Stimulated activated CD8-positive, alpha-beta memory T cell treated with anti-CD3 and anti-CD28 coated beads, Interleukin-12 subunit alpha, Interleukin-12 subunit beta, amount 100 ng/mL, for 24 hours (primary cell): ENCODE results near the gene RNU1-3.
"Not testable (repeated sequence)": the region's sequence is repeated elsewhere in the genome, so short reads cannot be mapped to it uniquely, and the experiment has no call there.

Experiments
- DNase-seq: peaks from one replicate; pipeline ENCODE4 v3.0.0-alpha.2; 2020; ENCODE audit errors: extremely low read depth

RNU1-3 gene

DNA sequence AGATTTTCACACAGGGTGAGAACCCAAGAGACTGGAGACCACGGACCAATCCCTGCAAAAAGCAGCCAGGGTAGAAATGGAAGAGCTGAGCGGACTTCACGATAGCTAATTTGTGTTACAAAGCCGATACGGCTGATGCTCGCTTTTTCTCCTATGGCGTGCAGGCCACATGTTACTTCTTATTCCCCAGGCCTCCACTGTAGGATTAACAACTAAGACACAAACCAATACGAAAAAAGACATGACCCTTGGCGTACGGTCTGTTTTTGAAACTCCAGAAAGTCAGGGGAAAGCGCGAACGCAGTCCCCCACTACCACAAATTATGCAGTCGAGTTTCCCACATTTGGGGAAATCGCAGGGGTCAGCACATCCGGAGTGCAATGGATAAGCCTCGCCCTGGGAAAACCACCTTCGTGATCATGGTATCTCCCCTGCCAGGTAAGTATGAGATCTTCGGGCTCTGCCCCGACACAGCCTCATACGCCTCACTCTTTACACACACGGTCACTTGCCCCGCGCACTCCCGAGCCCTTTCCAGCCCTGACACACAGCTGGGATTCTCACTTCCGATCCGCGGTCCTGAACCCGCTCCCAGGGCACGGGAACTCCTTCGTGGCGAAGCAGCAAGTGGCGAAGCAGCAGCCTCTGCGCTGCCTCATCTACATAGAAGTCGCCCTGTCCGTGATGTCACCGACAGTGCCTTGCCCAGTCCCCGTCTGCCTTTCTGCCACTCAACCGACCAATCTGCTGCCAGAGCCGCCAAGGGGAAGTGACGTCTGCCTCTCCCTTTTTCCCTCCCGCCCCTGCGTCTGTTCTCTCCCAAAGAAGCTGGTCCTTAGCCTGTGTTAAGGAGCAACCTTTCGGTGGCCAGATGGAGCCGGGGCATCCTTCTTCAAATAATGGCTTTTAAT is at the start of gene RNU1-3:
Gene RNU1-3, minus strand, starts transcription at position 447 of the 912 bp plus-strand sequence.
- not testable (repeated sequence) for DNase-seq

GRCh38 chr1:16713480-16713879 is 46.7 kb upstream of the RNU1-3 start:
- not testable (repeated sequence) for DNase-seq

DNA sequence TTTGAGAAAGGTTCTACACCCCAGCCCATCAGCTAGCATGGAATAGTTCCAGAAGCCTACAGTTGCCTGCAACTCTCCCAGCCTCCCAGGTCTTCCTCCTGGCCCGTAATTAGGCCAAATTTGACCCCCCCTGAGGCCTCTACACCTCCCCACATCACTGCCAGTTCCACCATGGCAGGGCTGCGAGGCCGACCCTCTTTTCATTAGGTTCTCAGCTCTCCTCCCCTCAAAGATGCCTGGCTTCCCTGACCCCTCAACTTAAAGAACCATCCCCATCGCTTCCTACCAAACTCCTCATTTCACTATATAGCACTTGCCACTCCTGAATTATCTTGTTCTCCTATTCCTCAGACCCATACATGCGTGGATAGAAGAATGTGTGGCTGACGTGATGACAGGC is 46.2 kb upstream of the RNU1-3 start:
- not testable (repeated sequence) for DNase-seq

- DNase-seq, result not testable (repeated sequence)
Observed at GRCh38 chr1:16712582-16712981, 45.8 kb upstream of the RNU1-3 start.

DNA sequence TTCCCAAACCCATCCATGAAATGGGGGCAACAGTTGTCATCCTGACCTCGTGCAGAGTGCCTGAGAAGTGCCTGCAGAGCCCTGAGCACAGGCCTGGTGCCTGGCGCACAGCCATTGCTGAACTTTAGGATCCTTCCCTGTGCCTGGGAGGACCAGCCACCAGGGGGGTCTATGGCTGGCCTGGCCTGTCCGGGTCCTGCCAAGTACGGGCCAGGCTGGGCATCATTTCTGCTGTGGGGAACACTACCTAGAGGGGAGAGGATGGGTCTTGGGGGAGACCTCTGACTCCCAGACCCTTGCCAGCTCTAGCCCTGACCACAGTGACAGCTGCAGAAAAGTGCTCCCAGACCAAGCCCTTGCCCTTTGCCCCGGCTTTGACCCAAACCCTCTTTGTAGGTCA is 45.4 kb upstream of the RNU1-3 start:
- DNase-seq, result not testable (repeated sequence)

DNA sequence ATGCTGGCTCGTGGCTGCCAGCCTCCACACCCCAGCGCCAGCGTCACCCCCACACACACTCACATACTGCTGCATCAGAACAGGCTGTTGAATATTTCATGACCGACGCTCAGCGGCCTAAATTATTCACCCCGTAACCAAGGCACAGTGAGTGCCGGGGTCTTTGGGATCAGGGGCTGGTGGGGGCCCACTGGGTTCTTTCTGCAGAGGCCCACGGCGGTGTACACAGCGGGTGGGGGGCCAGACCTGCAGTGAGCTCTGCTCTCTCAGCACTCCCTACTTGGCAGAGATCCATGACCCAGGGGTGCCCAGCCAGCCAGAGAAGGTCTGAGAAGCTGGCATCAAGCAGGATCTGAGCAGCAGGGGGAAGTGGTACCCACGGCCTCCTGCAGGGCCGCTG is 43.9 kb upstream of the RNU1-3 start:
- not testable (repeated sequence) for DNase-seq

DNA sequence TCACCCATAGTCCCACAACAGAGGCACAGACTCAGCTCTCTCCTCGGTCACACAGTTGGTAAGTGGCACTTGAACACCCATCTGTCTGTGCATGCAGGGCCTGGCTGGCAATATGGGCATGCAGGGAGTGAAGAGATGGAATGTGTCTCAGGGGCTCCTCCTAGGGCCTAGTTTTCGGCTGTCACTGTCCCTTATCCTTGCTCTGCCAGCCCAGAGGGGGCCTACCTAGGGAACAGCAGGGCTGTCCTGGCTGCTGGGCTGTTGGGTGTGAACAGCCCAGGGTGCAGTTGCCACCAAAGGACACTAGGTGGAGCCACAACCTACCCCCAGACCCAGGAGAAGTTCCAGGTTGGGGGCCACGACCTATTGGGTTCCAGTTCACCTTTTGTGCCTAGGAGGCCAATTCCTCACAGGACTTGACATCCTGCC is 42.9 kb upstream of the RNU1-3 start:
- DNase-seq, result not testable (repeated sequence)

GRCh38 chr1:16708704-16709103 is 42.0 kb upstream of the RNU1-3 start:
- not testable (repeated sequence) for DNase-seq

GRCh38 chr1:16707130-16708093 is 40.7 kb upstream of the RNU1-3 start:
- not testable (repeated sequence) for DNase-seq

DNA sequence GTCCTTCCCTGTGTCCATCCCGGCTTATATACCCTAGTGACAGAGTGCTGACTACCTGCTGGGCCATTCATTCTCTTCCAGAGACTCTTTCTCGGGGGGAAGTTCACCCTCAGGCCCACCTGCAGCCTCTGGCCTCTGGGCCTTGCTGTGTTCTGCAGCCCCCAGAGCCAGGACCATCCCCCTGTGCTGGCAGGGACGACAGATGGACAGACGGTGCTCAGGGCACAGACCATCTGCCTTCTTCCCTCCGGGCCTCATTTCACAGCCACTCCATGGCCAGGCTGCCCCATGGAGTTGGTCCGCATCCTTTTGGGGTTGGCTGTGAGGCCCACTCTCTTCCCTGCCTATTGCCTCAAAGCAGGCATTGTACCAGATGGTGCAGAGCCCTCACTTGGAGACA is 39.6 kb upstream of the RNU1-3 start:
- not testable (repeated sequence) for DNase-seq

DNA sequence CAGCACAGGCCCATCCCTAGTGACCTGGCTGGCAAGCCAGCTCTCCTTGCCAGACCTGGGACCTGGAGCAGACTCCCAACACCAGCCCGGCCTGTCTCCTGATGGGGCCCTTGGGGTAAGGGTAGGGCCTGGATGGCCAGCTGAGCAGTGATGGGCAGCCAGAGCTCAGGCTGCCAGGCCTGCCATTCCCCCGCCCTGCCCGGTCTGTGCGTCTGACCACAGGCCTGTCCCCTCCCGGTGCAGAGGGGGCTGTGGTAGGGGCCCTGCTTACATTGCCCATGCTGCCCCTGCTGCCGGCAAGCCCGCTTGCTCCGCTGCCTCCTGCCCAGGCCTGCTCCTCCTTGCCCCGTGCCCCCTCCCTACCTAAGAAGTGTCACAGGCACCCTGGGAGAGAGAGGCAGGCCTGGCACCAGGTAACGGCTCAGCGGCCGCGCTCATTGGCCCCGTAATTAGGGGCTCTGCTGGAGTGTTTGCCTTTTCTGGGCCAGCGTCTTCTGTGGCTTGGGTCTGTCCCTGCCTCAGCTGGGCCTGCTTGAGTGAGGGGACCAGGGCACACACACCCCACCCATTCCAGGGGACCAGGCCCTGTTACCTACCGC is 37.9 kb upstream of the RNU1-3 start:
- not testable (repeated sequence) for DNase-seq

- DNase-seq, result not testable (repeated sequence)
Observed at GRCh38 chr1:16704076-16704475, 37.3 kb upstream of the RNU1-3 start.

DNA sequence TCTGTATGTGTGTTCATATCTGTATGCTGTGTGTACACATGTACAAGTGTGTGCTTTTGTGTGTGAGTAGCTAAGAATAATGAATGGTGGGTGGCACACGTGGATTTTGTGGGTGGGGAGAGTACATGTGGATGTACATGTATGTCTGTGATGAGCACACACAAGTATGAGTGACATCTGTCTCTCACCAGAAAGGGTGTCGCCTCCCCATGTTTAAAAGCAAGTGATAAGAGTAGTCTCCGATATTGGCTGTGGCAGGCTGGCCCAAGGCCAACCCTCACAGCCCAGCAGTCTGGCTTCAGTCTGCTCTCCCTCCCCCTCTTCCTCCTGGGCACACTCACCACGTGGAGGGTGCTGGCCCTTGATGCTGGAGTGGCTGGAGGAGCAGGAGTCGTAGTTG is 36.9 kb upstream of the RNU1-3 start:
- not testable (repeated sequence) for DNase-seq

- DNase-seq, result not testable (repeated sequence)
Observed at GRCh38 chr1:16703141-16703540, 36.4 kb upstream of the RNU1-3 start.

- DNase-seq, result not testable (repeated sequence)
Observed at GRCh38 chr1:16702280-16702679, 35.5 kb upstream of the RNU1-3 start.

DNA sequence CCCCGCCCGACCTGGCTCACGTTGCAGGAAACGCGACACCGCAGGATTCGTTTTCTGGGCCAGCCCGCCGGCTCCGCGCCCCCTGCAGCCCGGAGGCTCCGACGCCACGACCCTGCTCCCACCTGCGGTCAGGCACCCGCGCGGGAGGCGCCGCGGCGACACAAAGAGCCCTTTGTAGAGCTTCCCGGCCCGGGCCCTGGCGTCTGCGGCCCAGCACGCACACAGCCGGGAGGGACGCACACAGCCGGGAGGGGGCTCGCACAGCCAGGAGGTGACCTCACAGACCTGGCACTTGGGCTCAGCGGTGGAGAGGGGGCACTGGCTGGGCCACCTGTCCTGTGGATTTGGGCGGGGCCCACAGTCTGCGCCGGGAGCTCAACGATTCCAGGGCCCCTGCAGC is 34.4 kb upstream of the RNU1-3 start:
- DNase-seq, result not testable (repeated sequence)

- DNase-seq, result not testable (repeated sequence)
Observed at GRCh38 chr1:16700138-16700895, 33.6 kb upstream of the RNU1-3 start.

DNA sequence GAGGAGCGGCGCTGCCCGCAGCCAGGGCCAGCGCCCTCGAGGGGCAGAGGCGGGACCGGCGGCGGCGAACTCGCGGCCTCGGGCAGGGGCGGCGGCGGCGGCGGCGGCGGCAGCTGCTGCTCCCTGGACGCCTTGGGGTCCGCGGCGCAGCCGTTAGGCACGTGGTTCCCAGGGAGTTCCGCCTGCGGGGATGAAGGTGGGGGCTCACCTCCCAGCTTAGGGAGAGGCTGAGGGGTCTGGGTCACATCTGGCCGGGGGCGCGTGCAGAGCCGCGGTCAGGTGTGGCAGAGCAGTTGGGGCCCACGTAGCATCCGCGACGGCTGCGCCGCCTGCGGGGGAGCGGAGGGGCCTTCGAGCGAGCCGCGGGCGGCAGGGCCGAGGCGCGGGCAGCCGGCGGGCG is 32.7 kb upstream of the RNU1-3 start:
- DNase-seq, result not testable (repeated sequence)

- not testable (repeated sequence) for DNase-seq
Observed at GRCh38 chr1:16697152-16697551, 30.4 kb upstream of the RNU1-3 start.

DNA sequence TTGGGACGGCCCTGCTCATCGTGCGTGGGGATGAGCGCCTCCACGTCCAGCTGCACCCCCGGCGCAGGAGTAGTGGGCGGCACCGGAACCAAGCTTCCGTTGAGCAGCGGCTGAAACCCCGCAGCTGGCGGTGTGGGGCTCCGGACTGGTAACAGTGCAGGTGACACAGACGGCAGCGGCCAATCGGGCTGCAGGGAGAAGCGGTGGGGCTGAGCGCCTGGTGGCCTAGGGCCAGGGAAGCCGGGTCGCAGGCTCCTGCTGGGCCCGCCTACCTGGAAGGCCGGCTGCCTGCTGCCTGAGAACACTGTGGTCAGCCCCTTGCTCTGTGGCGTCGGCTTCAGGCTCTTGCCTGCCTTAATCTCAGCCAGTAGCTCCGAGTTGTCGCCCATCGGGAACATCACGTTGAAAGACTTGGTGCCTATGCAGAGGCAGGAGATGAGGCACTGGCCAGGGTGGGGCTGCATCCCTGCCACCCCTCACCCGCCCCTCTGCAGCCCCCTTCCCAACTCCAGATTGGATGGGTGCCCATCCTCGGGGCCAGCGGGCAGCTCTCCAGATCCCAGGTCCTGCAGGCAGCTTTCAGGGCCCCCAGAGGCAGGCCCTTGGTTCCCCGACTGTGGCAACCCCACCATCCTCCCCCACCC is 29.9 kb upstream of the RNU1-3 start:
- not testable (repeated sequence) for DNase-seq
